Measurements from ENCODE around the gene UBTD2.

DNA sequence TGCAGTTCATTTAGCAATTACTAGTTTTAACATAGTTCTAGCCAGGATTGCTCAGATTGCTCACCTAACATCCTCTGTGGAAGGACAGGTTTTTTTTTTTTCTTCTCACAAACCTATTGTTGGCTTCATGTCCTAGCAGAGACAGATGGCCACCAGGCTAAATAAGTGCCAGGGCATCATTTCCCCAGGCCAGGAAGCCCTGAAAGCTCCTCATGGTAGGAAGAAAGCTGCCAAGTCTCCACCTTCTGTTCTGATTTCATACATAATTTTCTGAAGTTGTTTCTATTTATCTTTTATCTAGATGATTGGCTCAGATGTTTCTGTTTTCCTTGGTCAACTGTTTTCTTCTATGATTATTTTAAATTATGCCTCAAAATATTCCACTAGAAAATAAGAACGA is 58.6 kb downstream of the UBTD2 start:
- TF ChIP-seq, protein P1, sequence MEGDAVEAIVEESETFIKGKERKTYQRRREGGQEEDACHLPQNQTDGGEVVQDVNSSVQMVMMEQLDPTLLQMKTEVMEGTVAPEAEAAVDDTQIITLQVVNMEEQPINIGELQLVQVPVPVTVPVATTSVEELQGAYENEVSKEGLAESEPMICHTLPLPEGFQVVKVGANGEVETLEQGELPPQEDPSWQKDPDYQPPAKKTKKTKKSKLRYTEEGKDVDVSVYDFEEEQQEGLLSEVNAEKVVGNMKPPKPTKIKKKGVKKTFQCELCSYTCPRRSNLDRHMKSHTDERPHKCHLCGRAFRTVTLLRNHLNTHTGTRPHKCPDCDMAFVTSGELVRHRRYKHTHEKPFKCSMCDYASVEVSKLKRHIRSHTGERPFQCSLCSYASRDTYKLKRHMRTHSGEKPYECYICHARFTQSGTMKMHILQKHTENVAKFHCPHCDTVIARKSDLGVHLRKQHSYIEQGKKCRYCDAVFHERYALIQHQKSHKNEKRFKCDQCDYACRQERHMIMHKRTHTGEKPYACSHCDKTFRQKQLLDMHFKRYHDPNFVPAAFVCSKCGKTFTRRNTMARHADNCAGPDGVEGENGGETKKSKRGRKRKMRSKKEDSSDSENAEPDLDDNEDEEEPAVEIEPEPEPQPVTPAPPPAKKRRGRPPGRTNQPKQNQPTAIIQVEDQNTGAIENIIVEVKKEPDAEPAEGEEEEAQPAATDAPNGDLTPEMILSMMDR (optimal IDR thresholded peaks at IDR 0.05 in 1 of 3, IDR thresholded peaks at IDR 0.05 in 1 of 3, conservative IDR thresholded peaks at IDR 0.05 in 1 of 3; ENCODE audit: extremely low read depth in 1 of 3, insufficient read depth in 2 of 3, low read length in 3 of 3), result no peak
- TF ChIP-seq EZH2 (IDR thresholded peaks at IDR 0.05; ENCODE audit: low read length), result no peak

Measured in keratinocyte (primary cell).